ENCODE data around the gene TBC1D24. TPM values are rescaled to one million over a fixed set of nuclear protein-coding genes. Genes with fewer than 3 reads are reported as not detected.

Gene TBC1D24
- total and polyA plus RNA-seq, 9 of the 15 experiments (the other 6 are each of a cell fraction or from before 2014, with no cell fraction given): 1.7 to 22.6 (median 7.2) TPM

DNA sequence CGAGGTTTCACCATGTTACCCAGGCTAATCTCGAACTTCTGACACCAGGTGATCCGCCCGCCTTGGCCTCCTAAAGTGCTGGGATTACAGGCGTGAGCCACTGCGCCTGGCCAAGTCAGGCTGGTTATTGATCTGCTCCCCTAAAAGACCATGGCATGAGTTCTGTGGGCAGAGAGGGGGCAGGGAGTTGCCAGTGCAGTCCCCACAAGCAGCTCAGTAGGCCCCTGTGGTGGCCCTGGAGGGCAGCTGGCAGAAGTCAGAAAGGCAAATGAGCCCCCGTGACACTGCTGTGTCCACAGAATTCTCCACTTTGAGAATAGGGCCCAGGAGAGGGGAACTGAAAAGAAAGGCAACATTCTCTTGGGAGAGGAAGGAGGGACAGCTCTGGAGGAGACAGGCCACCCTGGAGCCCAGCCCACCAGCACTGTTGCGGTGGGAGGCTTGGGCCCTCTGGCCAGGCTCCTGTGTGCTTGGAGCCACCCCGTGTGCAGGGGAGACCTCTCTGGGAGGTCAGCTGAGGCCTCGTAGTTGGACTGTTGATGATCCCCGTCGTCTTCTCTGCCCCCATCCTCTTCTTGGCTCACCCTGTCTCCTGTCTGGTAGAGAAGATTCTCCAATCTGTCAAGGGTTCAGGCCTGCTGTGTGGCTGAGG, 43.2 kb downstream of the TBC1D24 start:
- Histone ChIP-seq H3K27me3 (ENCODE audit: control insufficient read depth in 2 of 2, insufficient read depth in 2 of 2, low read length in 2 of 2) (no peaks in the 10 kb centered on the region), H3K4me3 (no peak overlapping the region), H3K27ac (ENCODE audit: extremely low read depth, low read depth, low read length) (peak overlapping the region; percentile 5; the same call in 1 of the 3 replicates), H4K20me1 (replicated peaks; ENCODE audit: control insufficient read depth, insufficient read depth, low read length) (peaks cover 46% of the 10 kb centered on the region), H3K9me1 (ENCODE audit: control insufficient read depth, insufficient read depth, low read length) (peaks cover 8% of the 10 kb centered on the region), H3K4me1 (replicated peaks in 1 of 2; ENCODE audit: control insufficient read depth in 2 of 2, insufficient read depth in 2 of 2, low read length in 2 of 2) (peaks cover 39 to 79% of the 10 kb centered on the region in 2 experiments), H2AFZ (ENCODE audit: low read depth, low read length) (no peak overlapping the region), H3K36me3 (ENCODE audit: control insufficient read depth, insufficient read depth, low read length) (peaks cover 52% of the 10 kb centered on the region), H3K79me2 (ENCODE audit: control insufficient read depth, insufficient read depth, low read length) (peaks cover 80% of the 10 kb centered on the region), H3K4me2 (ENCODE audit: insufficient read depth, low read length) (no peak overlapping the region), H3K9me3 (replicated peaks; ENCODE audit: control insufficient read depth, insufficient read depth, low read depth, low read length) (no peaks in the 10 kb centered on the region), H3K9ac (ENCODE audit: insufficient read depth in 1 of 2, low read depth in 2 of 2, low read length in 2 of 2) (peak overlapping the region in 1 of 2 experiments; percentile 90; a peak in 2 of 4 replicates)
- BruUV-seq (replicated peaks): no TSS peak
- 73% methylated on average over 9 of the region's 12 CpGs for WGBS (ENCODE audit: insufficient coverage, low coverage, missing lambda C conversion rate)
- ATAC-seq (no peak), DNase-seq (ENCODE audit: extremely low read depth in 1 of 4, low spot score in 3 of 4) (no peak), FAIRE-seq (no peak)
- TF ChIP-seq ETS2 (tag; IDR thresholded peaks at IDR 0.05; ENCODE audit: borderline replicate concordance, poor library complexity, severe bottlenecking) (no peak), RBFOX2 (IDR thresholded peaks at IDR 0.05; ENCODE audit: low read depth, low read length) (peak; percentile 4; the same call in 1 of the 2 replicates)
- POLR2A ChIA-PET: interaction anchor here (0.6 to 1.3 kb wide), 4 partner anchors 8 to 1035 kb away, joined by 3 to 7 read pairs (median 4); partner anchors contain the start of gene TRAF7
- in situ Hi-C loops (cut with MboI) (no loop called here), intact Hi-C loops (cut with micrococcal nuclease) (no loop called here)
- CTCF ChIA-PET (ENCODE audit: low intra/inter-chr PET ratio): no interaction called here
